H1 (cell line): Measurements from ENCODE around the gene PPIB. TPM values are rescaled to one million over a fixed set of nuclear protein-coding genes. Genes with fewer than 3 reads are reported as not detected.

Experiments used
- CTCF ChIA-PET: fragments of 300-600 bp; sonication (Branson Sonifier 250); formaldehyde crosslinking; loops from one replicate; lab custom pipeline; 2021; ENCODE audit not compliant: partially characterized antibody; lab: Charles Lee
- POLR2A ChIA-PET: fragments of 300-600 bp; sonication (Branson Sonifier 250); formaldehyde crosslinking; loops from one replicate; lab custom pipeline; 2021; ENCODE audit warnings: inconsistent platforms; ENCODE audit not compliant: partially characterized antibody; lab: Charles Lee
- DNase-seq, 2 experiments: peaks; one replicate each; pipeline versions ENCODE4 v3.0.0 to v3.0.0-alpha.2; 2010 to 2022; ENCODE audit warnings: low spot score in 2 of 2, low read depth in 1 of 2, mixed read lengths in 1 of 2
- FAIRE-seq: peaks from 2 replicates; lab custom pipeline; 2011; peaks lifted over from hg19 to GRCh38; lab: Jason Lieb, UNC
- H2AFZ ChIP-seq: 2 replicates; pipeline ENCODE4 v1.8.1; 2012; ENCODE audit warnings: low read length, inconsistent platforms
- H2AK5ac ChIP-seq: 2 replicates; pipeline ENCODE4 v1.6.1; 2013; ENCODE audit warnings: low read depth, low read length
- H2BK120ac ChIP-seq: replicated peaks from 2 replicates; pipeline ENCODE3; 2013; ENCODE audit warnings: low read depth, low read length, inconsistent platforms
- H2BK12ac ChIP-seq: 2 replicates; pipeline ENCODE4 v1.6.1; 2013; ENCODE audit warnings: low read depth, low read length
- H2BK15ac ChIP-seq: 2 replicates; pipeline ENCODE4 v1.6.1; 2013; ENCODE audit warnings: low read length
- H2BK20ac ChIP-seq: 2 replicates; pipeline ENCODE4 v1.6.1; 2013; ENCODE audit warnings: low read length
- H2BK5ac ChIP-seq: 2 replicates; pipeline ENCODE4 v1.6.1; 2013; ENCODE audit warnings: low read depth, low read length
- H3K14ac ChIP-seq: 2 replicates; pipeline ENCODE4 v1.6.1; 2013; ENCODE audit warnings: inconsistent platforms; ENCODE audit not compliant: insufficient read length
- H3K18ac ChIP-seq: 2 replicates; pipeline ENCODE4 v1.6.1; 2013; ENCODE audit warnings: low read length; ENCODE audit errors: extremely low read depth
- H3K23ac ChIP-seq: 2 replicates; pipeline ENCODE4 v1.6.1; 2013; ENCODE audit warnings: inconsistent platforms; ENCODE audit not compliant: insufficient read length
- H3K23me2 ChIP-seq: 2 replicates; pipeline ENCODE4 v1.6.1; 2013; ENCODE audit warnings: low read depth, low read length
- H3K27ac ChIP-seq: 2 replicates; pipeline ENCODE4 v1.6.1; 2011; ENCODE audit warnings: low read depth, low read length, inconsistent platforms
- H3K27me3 ChIP-seq, 4 experiments: replicated peaks in 1 of 4; 1 replicate in 1 of 4; 2 replicates in 3 of 4; pipeline versions ENCODE4 v1.6.1 to v1.8.1; 2011 to 2013; ENCODE audit warnings: low read length in 3 of 4, mild to moderate bottlenecking in 3 of 4, inconsistent platforms in 2 of 4, mixed read lengths in 2 of 4, moderate library complexity in 1 of 4; ENCODE audit not compliant: control insufficient read depth in 3 of 4, insufficient read depth in 3 of 4; ENCODE audit errors: extremely low read depth in 1 of 4
- H3K36me3 ChIP-seq, 4 experiments: 2 replicates each; pipeline versions ENCODE4 v1.6.1 to v1.8.1; 2011 to 2013; ENCODE audit warnings: mild to moderate bottlenecking in 4 of 4, low read length in 3 of 4, moderate library complexity in 2 of 4, control low read depth in 1 of 4, inconsistent platforms in 1 of 4; ENCODE audit not compliant: insufficient read depth in 4 of 4, control insufficient read depth in 2 of 4
- H3K4ac ChIP-seq: replicated peaks from 2 replicates; pipeline ENCODE3; 2013; ENCODE audit warnings: low read length, low read depth, mixed read lengths, inconsistent platforms; ENCODE audit not compliant: insufficient read length
- H3K4me1 ChIP-seq, 4 experiments: replicated peaks in 1 of 4; 1 replicate in 1 of 4; 2 replicates in 3 of 4; pipeline versions ENCODE4 v1.6.1 to v1.8.1; 2011 to 2013; ENCODE audit warnings: low read length in 3 of 4, inconsistent platforms in 2 of 4, mixed read lengths in 1 of 4; ENCODE audit not compliant: insufficient read depth in 4 of 4, control insufficient read depth in 3 of 4
- H3K4me2 ChIP-seq, 2 experiments: 2 replicates each; pipeline versions ENCODE4 v1.6.1 to v1.8.1; 2011 to 2013; ENCODE audit warnings: low read depth in 2 of 2, low read length in 2 of 2, control low read depth in 1 of 2, inconsistent platforms in 1 of 2, mild to moderate bottlenecking in 1 of 2; ENCODE audit not compliant: insufficient read depth in 1 of 2
- H3K4me3 ChIP-seq, 4 experiments: fragments of 200-600, 300-600 bp in 1 of 4; sonication (generic), shearing (Covaris generic), sonication (Bioruptor Twin) in 1 of 4; 2 replicates each; pipeline versions ENCODE4 v1.5.1 to v1.8.1; 2011 to 2016; ENCODE audit warnings: low read length in 4 of 4, low read depth in 3 of 4, control low read depth in 2 of 4, inconsistent platforms in 2 of 4, mild to moderate bottlenecking in 2 of 4, mixed read lengths in 1 of 4, moderate library complexity in 1 of 4; ENCODE audit not compliant: insufficient read depth in 2 of 4; ENCODE audit errors: extremely low read depth in 1 of 4
- H3K56ac ChIP-seq: replicated peaks from 2 replicates; pipeline ENCODE3; 2013; ENCODE audit warnings: low read depth, mild to moderate bottlenecking, mixed read lengths, low read length, inconsistent platforms; ENCODE audit not compliant: insufficient read length
- H3K79me1 ChIP-seq: 2 replicates; pipeline ENCODE4 v1.6.1; 2013; ENCODE audit warnings: low read depth, low read length, control low read depth
- H3K79me2 ChIP-seq, 2 experiments: 2 replicates each; pipeline versions ENCODE4 v1.6.1 to v1.8.1; 2012 to 2013; ENCODE audit warnings: low read length in 2 of 2, mild to moderate bottlenecking in 2 of 2, inconsistent platforms in 1 of 2; ENCODE audit not compliant: insufficient read depth in 2 of 2, control insufficient read depth in 1 of 2
- H3K9ac ChIP-seq, 4 experiments: replicated peaks in 1 of 4; 1 replicate in 1 of 4; 2 replicates in 3 of 4; pipeline versions ENCODE4 v1.6.1 to v1.8.1; 2011 to 2013; ENCODE audit warnings: low read depth in 3 of 4, low read length in 3 of 4, control low read depth in 2 of 4, mild to moderate bottlenecking in 2 of 4, moderate library complexity in 2 of 4, inconsistent platforms in 1 of 4; ENCODE audit errors: extremely low read depth in 1 of 4
- H3K9me3 ChIP-seq, 2 experiments: 2 replicates each; pipeline versions ENCODE4 v1.6.1 to v1.8.1; 2012 to 2013; ENCODE audit warnings: mild to moderate bottlenecking in 2 of 2, moderate library complexity in 2 of 2, control low read depth in 1 of 2, inconsistent platforms in 1 of 2, low read depth in 1 of 2, low read length in 1 of 2, mixed read lengths in 1 of 2; ENCODE audit not compliant: insufficient read depth in 2 of 2
- H4K20me1 ChIP-seq, 2 experiments: replicated peaks in 1 of 2; 2 replicates each; pipeline versions ENCODE3 to v1.8.1; 2011 to 2013; ENCODE audit warnings: inconsistent platforms in 2 of 2, low read length in 2 of 2, mild to moderate bottlenecking in 1 of 2; ENCODE audit not compliant: insufficient read depth in 2 of 2, control insufficient read depth in 1 of 2
- H4K5ac ChIP-seq: 2 replicates; pipeline ENCODE4 v1.6.1; 2013; ENCODE audit warnings: low read length, low read depth, mixed read lengths, inconsistent platforms; ENCODE audit not compliant: insufficient read length
- H4K8ac ChIP-seq: 2 replicates; pipeline ENCODE4 v1.8.0; 2013; ENCODE audit warnings: mild to moderate bottlenecking, moderate library complexity, low read length, inconsistent platforms; ENCODE audit not compliant: insufficient read depth; ENCODE audit errors: extremely low read depth
- H4K91ac ChIP-seq: replicated peaks from 2 replicates; pipeline ENCODE3; 2013; ENCODE audit warnings: low read length, mixed read lengths, inconsistent platforms; ENCODE audit not compliant: insufficient read length
- BCL11A ChIP-seq, 2 experiments: IDR thresholded peaks; one replicate each; pipeline ENCODE4 v1.6.1; 2011; ENCODE audit warnings: low read depth in 2 of 2, low read length in 2 of 2, mild to moderate bottlenecking in 2 of 2
- CHD1 ChIP-seq: IDR thresholded peaks from 2 replicates; pipeline ENCODE4 v1.6.1; 2012; ENCODE audit warnings: low read depth, low read length, improper control_type of control experiment
- CTBP2 ChIP-seq: IDR thresholded peaks from 2 replicates; pipeline ENCODE4 v1.7.0; 2011; ENCODE audit warnings: borderline replicate concordance, mild to moderate bottlenecking, moderate library complexity, mixed read lengths, low read length; ENCODE audit not compliant: insufficient read depth, insufficient read length
- FOSL1 ChIP-seq: IDR thresholded peaks from 2 replicates; pipeline ENCODE4 v1.6.1; 2011; ENCODE audit warnings: mild to moderate bottlenecking, low read depth, low read length, moderate library complexity; ENCODE audit not compliant: insufficient read depth
- HDAC2 ChIP-seq, 2 experiments: fragments of 300-600 bp in 1 of 2; sonication (generic) in 1 of 2; IDR thresholded peaks; 2 replicates each; pipeline ENCODE4 v1.6.1; 2011 to 2012; ENCODE audit warnings: low read depth in 2 of 2, low read length in 2 of 2, mild to moderate bottlenecking in 2 of 2, moderate library complexity in 2 of 2, borderline replicate concordance in 1 of 2, inconsistent platforms in 1 of 2
- MAFK ChIP-seq: IDR thresholded peaks from 2 replicates; pipeline ENCODE4 v1.6.1; 2012; ENCODE audit warnings: low read depth, mild to moderate bottlenecking, improper control_type of control experiment, low read length
- NANOG ChIP-seq: IDR thresholded peaks from 2 replicates; pipeline ENCODE4 v1.6.1; 2011; ENCODE audit warnings: low read length, low read depth, mild to moderate bottlenecking, inconsistent platforms; ENCODE audit not compliant: insufficient read depth, poor library complexity, severe bottlenecking
- POLR2A ChIP-seq, 2 experiments: IDR thresholded peaks; 1 replicate in 1 of 2; 2 replicates in 1 of 2; pipeline ENCODE4 v1.6.1; 2011; ENCODE audit warnings: low read depth in 2 of 2, low read length in 2 of 2, mild to moderate bottlenecking in 2 of 2; ENCODE audit errors: control extremely low read depth in 1 of 2
- RNF2 ChIP-seq: fragments of 200-900, 300-1000 bp; sonication (generic); IDR thresholded peaks from 2 replicates; pipeline ENCODE4 v1.7.1; 2016; ENCODE audit warnings: borderline replicate concordance, low read depth, mild to moderate bottlenecking, antibody characterized with exemption, low read length; ENCODE audit not compliant: poor library complexity, severe bottlenecking; ENCODE audit errors: missing control alignments
- SIN3A ChIP-seq, 2 experiments: IDR thresholded peaks in 1 of 2; conservative IDR thresholded peaks in 1 of 2; 2 replicates each; pipeline ENCODE4 v1.6.1; 2011 to 2012; ENCODE audit warnings: low read length in 2 of 2, improper control_type of control experiment in 1 of 2, low read depth in 1 of 2, mild to moderate bottlenecking in 1 of 2
- WGBS, 2 experiments: shearing (Covaris generic) in 1 of 2; methylation state at CpG; one replicate each; pipeline versions ENCODE4 v1.1.6 to v1.1.7; 2013 to 2015; ENCODE audit warnings: low lambda C conversion rate in 2 of 2, mixed read lengths in 2 of 2, inconsistent platforms in 1 of 2, low coverage in 1 of 2, missing lambda C conversion rate in 1 of 2; ENCODE audit not compliant: insufficient replicate concordance in 2 of 2, insufficient coverage in 1 of 2, insufficient read length in 1 of 2; ENCODE audit errors: extremely low coverage in 1 of 2, missing lambda C conversion rate in 1 of 2; 5-methylcytosine and 5-hydroxymethylcytosine counted together
- polyA plus RNA-seq, 7 experiments: library from polyadenylated mRNA; depleted of rRNA in 3 of 7; stranded (reverse) in 5 of 7; unstranded in 2 of 7; fragments of >200 nt in 5 of 7; fragments of 200-250 nt in 2 of 7; gene quantifications; 1 replicate in 5 of 7; 2 replicates in 1 of 7; 4 replicates in 1 of 7; pipeline versions ENCODE4 v1.2.1 to v1.2.3, GENCODE V29; 2011 to 2013; ENCODE audit warnings: missing spikeins in 2 of 7, mixed read lengths in 2 of 7
- total RNA-seq: library from RNA; stranded (reverse); fragmentation: NEBNext Ultra II Directional; extraction: Animal tissue kit (Norgen Biotek cat#: 25700); gene quantifications from 2 replicates; pipeline ENCODE4 v1.2.1, GENCODE V29; 2021

PPIB gene
- total and polyA plus RNA-seq, 2 of the 8 experiments (the other 6 are each of a cell fraction or from before 2014, with no cell fraction given), result 558 to 579 TPM

- H2AFZ ChIP-seq, result no peak overlapping the region
- no peak overlapping the region for H3K18ac ChIP-seq
- TF ChIP-seq CTBP2 (no peak), HDAC2 (IDR thresholded peaks at IDR 0.05; ENCODE audit: borderline replicate concordance in 1 of 2, low read depth in 2 of 2, low read length in 2 of 2) (no peak), CHD1 (no peak), MAFK (no peak), POLR2A (IDR thresholded peaks at IDR 0.05; ENCODE audit: control extremely low read depth in 1 of 2, low read depth in 2 of 2, low read length in 2 of 2) (no peak), NANOG (no peak), RNF2 (no peak), BCL11A (IDR thresholded peaks at IDR 0.05; ENCODE audit: low read depth in 2 of 2, low read length in 2 of 2) (no peak), SIN3A (conservative IDR thresholded peaks at IDR 0.05 in 1 of 2, IDR thresholded peaks at IDR 0.05 in 1 of 2; ENCODE audit: low read depth in 1 of 2, low read length in 2 of 2) (no peak), FOSL1 (no peak)
- H3K56ac ChIP-seq, result no peak overlapping the region
- H3K36me3 ChIP-seq, result peaks cover 10 to 42% (median 31%) of the 10 kb centered on the region in 4 experiments
- no peak for DNase-seq
- H4K8ac ChIP-seq, result no peak overlapping the region
- H3K79me2 ChIP-seq, result no peaks in the 10 kb centered on the region
- no peaks in the 10 kb centered on the region; the same call in 1 of the 2 replicates for H3K79me1 ChIP-seq
- H2BK20ac ChIP-seq, result no peak overlapping the region
- no peaks in the 10 kb centered on the region for H4K20me1 ChIP-seq
- H3K23ac ChIP-seq, result no peak overlapping the region
- no peak overlapping the region for H3K9ac ChIP-seq
- no peak overlapping the region for H4K91ac ChIP-seq
- CTCF ChIA-PET, result interaction anchor here (1.1 to 1.7 kb wide), 3 partner anchors 18 to 27 kb away, joined by 5 to 7 read pairs (median 5); no protein-coding TSS in a partner anchor
- FAIRE-seq, result no peak
- no peak overlapping the region for H3K14ac ChIP-seq
- POLR2A ChIA-PET, result no interaction called here
- no peak overlapping the region for H4K5ac ChIP-seq
- H3K9me3 ChIP-seq, result no peaks in the 10 kb centered on the region
- H3K4ac ChIP-seq, result no peak overlapping the region
- no peak overlapping the region for H2BK15ac ChIP-seq
- no peaks in the 10 kb centered on the region for H3K27me3 ChIP-seq
- H2AK5ac ChIP-seq, result no peak overlapping the region
- H3K27ac ChIP-seq, result no peak overlapping the region
- no peaks in the 10 kb centered on the region for H3K23me2 ChIP-seq
- 65% methylated on average over 3 of the region's 3 CpGs; no CpG with 5 or more reads in 1 of the 2 experiments for WGBS, 2 experiments
- H3K4me2 ChIP-seq, result no peak overlapping the region
- no peak overlapping the region for H2BK12ac ChIP-seq
- H2BK5ac ChIP-seq, result no peak overlapping the region
- no peak overlapping the region for H2BK120ac ChIP-seq
- H3K4me1 ChIP-seq, result no peaks in the 10 kb centered on the region
- no peak overlapping the region for H3K4me3 ChIP-seq
Measured at GRCh38 chr15:64125978-64126377, 36.8 kb downstream of the PPIB start.
